D721Med (cell line): ENCODE results near the gene DIDO1.

Source experiments
- DNase-seq: peaks from one replicate; pipeline ENCODE4 v3.0.0; 2011; ENCODE audit warnings: low spot score; ENCODE audit not compliant: insufficient read length
- FAIRE-seq: peaks from 2 replicates; lab custom pipeline; 2011; peaks lifted over from hg19 to GRCh38; lab: Jason Lieb, UNC
- TF ChIP-seq, protein P1 (sequence below): IDR thresholded peaks from 2 replicates; pipeline ENCODE4 v1.5.1; 2012; ENCODE audit warnings: mild to moderate bottlenecking, control low read depth; ENCODE audit not compliant: insufficient read depth; ENCODE audit errors: missing control alignments

The DIDO1 gene

GRCh38 chr20:62970307-62971210, 44.3 kb upstream of the DIDO1 start:
- DNase-seq: no peak
- FAIRE-seq: no peak
- TF ChIP-seq, protein P1, sequence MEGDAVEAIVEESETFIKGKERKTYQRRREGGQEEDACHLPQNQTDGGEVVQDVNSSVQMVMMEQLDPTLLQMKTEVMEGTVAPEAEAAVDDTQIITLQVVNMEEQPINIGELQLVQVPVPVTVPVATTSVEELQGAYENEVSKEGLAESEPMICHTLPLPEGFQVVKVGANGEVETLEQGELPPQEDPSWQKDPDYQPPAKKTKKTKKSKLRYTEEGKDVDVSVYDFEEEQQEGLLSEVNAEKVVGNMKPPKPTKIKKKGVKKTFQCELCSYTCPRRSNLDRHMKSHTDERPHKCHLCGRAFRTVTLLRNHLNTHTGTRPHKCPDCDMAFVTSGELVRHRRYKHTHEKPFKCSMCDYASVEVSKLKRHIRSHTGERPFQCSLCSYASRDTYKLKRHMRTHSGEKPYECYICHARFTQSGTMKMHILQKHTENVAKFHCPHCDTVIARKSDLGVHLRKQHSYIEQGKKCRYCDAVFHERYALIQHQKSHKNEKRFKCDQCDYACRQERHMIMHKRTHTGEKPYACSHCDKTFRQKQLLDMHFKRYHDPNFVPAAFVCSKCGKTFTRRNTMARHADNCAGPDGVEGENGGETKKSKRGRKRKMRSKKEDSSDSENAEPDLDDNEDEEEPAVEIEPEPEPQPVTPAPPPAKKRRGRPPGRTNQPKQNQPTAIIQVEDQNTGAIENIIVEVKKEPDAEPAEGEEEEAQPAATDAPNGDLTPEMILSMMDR: no peak

- no peak for DNase-seq
- TF ChIP-seq, protein P1: no peak
- no peak for FAIRE-seq
Measured at GRCh38 chr20:62969939-62970306, 43.6 kb upstream of the DIDO1 start.

GRCh38 chr20:62969179-62969760, 43.0 kb upstream of the DIDO1 start:
- no peak for DNase-seq
- TF ChIP-seq, protein P1: no peak
- no peak for FAIRE-seq

DNA sequence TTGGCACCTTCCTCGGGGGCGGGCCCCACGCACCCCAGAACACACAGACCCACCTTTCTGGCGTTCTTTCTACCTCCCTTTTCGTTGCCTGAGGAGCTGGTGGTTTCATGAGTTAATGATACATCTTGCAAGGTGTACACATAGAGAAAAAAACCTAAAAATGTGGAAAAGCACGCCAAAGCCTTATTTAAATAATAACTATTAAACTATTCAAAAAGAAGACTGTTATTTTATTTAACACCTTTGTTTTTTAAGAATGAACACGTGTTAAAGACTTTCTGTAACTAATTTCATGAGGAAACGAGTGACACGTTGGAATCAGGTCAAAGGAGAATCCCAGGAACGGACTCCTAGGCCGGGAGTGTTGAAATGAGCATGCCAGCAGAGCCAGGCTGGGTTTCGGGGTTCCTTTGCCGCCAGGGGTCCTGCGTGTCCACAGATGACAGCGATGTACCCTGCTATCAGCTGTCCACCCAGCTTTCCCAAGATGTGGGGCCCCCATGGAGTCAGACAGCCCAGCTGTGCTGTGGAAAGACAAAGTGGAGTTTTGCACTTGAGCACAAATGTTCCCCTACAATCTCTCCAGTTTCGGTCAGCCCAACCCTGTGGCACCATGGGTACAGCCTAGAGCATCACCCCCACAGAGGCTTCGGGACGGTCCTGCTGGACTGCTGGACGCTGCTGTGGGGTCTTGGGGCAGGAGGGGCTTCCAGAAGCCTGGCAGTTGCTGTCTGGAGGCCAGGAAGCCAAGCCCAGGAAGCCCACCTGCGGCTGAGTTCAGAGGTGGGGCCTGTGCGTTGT, 42.3 kb upstream of the DIDO1 start:
- no peak for FAIRE-seq
- DNase-seq: no peak
- TF ChIP-seq, protein P1: no peak

- DNase-seq (no peak), FAIRE-seq (no peak)
- TF ChIP-seq, protein P1: no peak
Measured at GRCh38 chr20:62967628-62968351, 41.5 kb upstream of the DIDO1 start.

DNA sequence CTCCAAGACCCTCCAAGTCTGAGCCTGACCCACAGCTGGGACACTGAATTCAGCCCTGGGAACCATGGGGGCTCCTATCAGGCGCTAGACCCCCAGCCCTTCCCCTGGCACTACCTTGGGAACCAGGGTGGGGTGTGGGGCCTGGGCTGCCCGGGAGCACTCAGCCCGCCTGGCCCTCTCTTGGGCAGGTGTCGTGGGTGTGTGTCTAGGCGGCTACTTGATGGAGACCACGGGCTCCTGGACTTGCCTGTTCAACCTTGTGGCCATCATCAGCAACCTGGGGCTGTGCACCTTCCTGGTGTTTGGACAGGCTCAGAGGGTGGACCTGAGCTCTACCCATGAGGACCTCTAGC, 40.8 kb upstream of the DIDO1 start:
- FAIRE-seq (no peak), DNase-seq (no peak)
- TF ChIP-seq, protein P1: no peak
